ENCODE measurements around the gene TMIE. TPM values are rescaled to one million over a fixed set of nuclear protein-coding genes. Genes with fewer than 3 reads are reported as not detected.

The TMIE gene
- total RNA-seq, 2 donors from 2014 or later: 1.4 TPM

DNA sequence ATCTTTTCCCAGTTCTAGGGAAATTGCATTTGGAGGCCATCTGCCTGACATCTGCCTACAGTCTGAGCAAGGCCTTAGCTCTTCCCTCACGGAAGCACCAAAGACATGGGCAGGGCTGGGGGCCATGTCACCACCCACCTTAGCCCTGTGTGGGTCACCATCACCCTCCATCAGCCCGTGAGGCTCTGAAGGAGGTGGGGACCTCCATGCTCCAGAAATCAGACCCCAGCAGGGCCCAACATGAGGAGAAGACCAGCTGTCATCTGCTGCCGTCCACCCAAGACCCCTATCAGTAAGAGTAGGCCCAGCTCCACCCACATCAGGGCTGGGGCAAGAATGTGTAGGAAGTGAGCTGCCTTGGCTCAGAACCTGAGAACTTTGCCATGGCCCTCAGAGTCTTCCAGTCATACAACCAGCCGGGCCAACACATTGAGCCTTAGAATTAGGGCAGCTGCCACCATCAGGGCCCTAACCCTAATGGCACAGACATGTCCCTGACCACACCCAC, 1.9 kb downstream of the TMIE start:
- DNase-seq (ENCODE audit: low spot score): no peak
- intact Hi-C loops (cut with DNase I): loop anchor here in 1 of 2 donors (10.0 kb wide), 2 partner anchors 162 to 622 kb away; partner anchors contain the start of gene MYL3

DNA sequence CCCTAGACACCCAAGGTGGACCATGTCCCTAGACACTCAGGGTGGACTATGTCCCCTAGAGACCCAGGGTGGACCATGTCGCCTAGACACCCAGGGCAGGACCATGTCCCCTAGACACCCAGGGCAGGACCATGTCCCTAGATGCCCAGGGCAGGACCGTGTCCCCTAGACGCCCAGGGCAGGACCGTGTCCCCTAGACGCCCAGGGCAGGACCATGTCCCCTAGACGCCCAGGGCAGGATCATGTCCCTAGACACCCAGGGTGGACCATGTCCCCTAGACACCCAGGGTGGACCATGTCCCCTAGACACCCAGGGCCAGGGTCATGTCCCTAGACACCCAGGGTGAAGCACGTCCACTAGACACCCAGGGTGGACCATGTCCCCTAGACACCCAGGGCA, 3.2 kb downstream of the TMIE start:
- peak; percentile 38 for DNase-seq (ENCODE audit: low spot score)

DNA sequence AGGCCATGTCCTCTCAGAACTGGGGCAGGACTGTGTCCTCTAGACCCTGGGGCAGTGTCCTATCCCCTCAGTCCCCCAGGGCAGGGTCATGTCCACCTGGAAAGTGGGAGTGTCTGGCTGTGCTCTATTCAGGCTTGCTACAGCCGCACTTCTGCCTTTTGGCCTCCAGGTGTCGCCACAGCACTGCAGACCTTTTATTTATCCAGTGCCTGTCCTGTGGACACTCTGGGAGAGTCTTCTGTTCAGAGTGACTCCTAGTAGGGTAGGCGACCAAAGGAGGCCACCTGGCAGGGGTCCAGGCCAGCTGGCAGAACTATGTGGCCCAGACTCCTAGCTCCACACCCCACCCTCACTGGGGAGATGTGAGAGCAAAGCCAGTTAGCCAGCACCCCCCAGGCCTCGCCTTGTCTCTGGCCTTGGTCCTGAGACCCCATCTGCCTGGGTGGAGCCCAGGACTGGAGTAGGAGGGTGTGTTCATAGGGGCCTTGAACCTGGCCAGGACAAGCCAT, 3.9 kb downstream of the TMIE start:
- peak; percentile 90 for DNase-seq (ENCODE audit: low spot score)

More for the DNA sequence above, 3.2 kb downstream of the TMIE start:
- intact Hi-C loops (cut with DNase I): loop anchor here in 1 of 2 donors (10.0 kb wide), 2 partner anchors 160 to 620 kb away; partner anchors contain the start of gene MYL3

DNA sequence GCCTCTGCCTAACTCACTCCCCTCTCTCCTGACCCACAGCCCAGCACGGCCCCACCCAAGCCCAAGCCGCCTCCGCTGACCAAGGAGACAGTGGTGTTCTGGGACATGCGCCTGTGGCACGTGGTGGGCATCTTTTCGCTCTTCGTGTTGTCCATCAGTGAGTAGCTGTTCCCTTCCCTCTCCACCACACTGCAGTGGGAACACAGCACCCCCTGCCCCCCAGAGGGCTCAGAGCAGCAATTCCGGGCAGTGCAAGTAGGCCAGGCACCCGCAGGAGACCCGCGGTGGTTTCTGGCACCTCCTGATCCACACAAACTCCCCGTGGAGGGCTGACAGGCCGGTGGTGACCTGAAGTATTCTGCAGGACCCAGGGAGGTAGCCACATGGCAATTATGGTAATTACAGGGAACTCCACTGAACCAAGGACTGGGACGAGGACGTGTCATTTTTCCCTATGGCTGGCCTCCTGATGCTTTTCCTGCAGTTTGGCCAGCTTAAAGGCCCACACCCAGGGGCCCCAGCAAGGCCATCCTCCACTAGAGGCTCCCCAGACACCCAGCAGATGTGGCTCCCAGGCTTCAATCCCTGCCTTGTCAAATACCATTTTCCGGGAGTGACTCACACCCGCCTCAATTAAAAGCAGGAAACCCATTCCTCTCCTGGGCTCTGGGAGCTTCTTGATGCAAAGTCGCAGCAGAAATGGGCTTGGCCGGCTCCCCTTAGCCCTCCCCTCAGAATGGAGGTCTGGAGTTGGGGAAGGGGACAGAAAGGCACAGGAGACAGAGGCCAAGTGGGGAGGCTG, 4.8 kb downstream of the TMIE start:
- peak; percentile 67 for DNase-seq (ENCODE audit: low spot score)

More for the DNA sequence above, 3.9 kb downstream of the TMIE start:
- intact Hi-C loops (cut with DNase I): loop anchor here (5.0 to 10.0 kb wide), 4 partner anchors 160 to 620 kb away; partner anchors contain the start of gene MYL3 (in 1 of the 2)

DNA sequence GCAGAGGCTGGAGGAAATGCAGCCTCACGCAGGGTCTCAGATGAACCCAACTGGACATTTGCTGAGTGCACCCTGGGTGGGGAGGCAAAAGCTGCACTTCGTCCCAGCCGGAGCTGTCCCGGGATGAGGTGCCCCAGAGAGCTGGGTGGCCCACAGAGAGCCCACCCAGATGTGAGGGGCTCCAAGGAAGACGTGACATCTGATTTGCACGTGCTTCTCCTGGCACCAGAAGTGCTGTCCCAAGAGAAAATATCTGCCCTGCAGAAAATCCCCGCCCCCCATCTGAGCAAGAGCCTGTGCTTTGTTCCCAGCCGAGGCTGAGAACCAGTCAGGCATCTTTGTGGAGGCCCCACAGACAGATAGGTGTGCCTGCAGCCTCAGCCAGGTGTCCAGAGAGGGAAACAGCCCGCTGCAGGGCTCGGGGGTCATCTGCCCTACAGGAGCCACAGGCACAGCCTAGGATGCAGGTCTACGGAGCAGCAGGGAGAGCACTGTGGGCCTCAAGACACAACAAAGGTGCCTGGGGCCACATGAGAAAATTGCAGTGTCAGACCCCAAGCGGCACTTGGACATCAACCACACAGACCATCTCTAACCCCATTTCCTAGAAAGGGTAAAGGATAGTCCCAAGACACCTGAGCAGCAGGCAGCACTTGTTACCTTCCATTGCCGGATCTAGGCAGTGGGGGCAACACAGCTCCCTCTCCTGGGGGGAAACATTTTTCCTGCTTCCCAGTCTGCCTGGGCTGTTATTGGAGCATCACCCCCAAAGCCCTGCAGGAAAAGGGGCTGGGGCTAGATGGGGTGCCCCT, 5.8 kb downstream of the TMIE start:
- intact Hi-C loops (cut with DNase I): loop anchor here (5.0 to 10.0 kb wide), 4 partner anchors 158 to 618 kb away; partner anchors contain the start of gene MYL3 (in 1 of the 2)
- peak; percentile 69 for DNase-seq (ENCODE audit: low spot score)

More for the DNA sequence above, 4.8 kb downstream of the TMIE start:
- intact Hi-C loops (cut with DNase I): loop anchor here (5.0 to 10.0 kb wide), 4 partner anchors 159 to 619 kb away; partner anchors contain the start of gene MYL3 (in 1 of the 2)

DNA sequence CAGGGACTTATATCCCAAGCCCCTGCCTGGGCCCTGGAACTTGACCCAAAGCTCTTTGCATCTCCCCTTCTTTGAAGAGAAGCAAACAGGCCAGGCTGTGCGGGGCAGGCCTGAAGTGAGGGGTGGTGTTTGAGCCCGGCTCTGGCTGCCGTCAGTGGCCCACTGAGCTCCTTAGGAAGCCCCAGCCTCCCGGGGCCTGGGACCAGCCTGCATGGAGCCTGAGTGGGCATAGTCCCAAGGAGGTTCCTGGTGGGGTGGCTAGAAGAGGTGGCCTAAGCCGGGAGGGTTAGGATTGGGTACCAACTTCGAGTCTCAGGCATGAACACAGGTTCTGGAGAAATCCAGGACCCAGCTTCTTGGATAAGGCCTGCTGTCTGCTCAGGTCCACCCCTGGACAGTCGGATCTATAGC, 6.4 kb downstream of the TMIE start:
- intact Hi-C loops (cut with DNase I): loop anchor here (5.0 to 10.0 kb wide), 4 partner anchors 157 to 617 kb away; partner anchors contain the start of gene MYL3 (in 1 of the 2)
- DNase-seq (ENCODE audit: low spot score): peak; percentile 53

DNA sequence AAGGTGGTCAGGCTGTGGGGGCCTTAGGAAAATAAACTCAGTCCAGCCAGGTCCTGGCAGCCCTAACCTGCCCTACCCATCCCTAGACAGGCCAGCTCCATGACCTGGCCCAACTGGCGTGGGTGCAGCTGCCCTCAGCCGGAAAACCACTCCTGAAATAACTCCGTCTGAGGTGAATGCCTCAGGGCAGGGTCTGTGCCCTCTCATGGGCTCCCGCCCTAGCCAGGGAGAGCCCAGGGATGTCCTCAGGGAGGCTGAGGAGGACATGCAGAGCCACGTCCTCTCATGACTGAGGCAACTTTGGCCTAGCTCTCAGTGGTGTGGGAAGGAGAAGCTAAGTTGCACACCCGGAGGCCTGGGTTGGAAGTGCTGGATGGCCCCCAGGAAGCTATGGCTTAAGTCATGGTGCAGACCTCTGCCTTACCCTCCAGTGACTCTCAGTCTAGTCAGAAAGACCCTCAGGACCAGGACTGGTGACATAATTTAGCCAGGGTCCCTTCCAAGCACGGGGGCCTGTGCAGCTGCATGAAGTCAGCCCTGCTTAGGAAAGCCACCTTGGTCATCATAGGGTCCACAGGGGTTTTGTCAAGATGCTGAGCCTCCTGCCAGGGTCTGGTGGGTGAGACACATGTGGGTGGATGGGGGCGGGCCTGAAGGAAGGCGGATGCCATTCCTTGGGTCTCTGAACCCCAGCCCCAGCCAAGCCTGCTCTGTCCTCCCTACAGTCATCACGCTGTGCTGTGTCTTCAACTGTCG, 7.4 kb downstream of the TMIE start:
- peak; percentile 78 for DNase-seq (ENCODE audit: low spot score)
- intact Hi-C loops (cut with DNase I): loop anchor here (5.0 to 10.0 kb wide), 4 partner anchors 156 to 616 kb away; partner anchors contain the start of gene MYL3 (in 1 of the 2)

DNA sequence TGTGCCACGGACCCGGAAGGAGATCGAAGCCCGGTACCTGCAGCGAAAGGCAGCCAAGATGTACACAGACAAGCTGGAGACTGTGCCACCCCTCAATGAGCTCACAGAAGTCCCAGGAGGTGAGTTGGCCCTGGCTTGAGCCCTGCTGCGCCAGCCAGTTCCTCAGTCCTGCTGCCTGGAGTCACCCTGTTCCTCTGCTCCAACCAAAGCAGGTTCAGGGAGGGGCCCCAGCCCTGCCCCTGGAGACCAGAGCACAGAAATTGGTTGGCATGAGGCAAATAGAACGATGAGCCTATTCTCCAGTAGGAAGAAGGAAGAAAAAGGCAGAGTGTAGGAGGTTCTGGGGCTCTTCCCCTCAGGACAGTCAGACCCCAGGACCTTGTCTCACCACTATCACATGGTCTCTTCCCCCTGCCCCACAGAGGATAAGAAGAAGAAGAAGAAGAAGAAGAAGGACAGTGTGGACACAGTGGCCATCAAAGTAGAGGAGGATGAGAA, 8.0 kb downstream of the TMIE start:
- intact Hi-C loops (cut with DNase I): loop anchor here (5.0 to 10.0 kb wide), 4 partner anchors 156 to 616 kb away; partner anchors contain the start of gene MYL3 (in 1 of the 2)
- no peak for DNase-seq (ENCODE audit: low spot score)

DNA sequence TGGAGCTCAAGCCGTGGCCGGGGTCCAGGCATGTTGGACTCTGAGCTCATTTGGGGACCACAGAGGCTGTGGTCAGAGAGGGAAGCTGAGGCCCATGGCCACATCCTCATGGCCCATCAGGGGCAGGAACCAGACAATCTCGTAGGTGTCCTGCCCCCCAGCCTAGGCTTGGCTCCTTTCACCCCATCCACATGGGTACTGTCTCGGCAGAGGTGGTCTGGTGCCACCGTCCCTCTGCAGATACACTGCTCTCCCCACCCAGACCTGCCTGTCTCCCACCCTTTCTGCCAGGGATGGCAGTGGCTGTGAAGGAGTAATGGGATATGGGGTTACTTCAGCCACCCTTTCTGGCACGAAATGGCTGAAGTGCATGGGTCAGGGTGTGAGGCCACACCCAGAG, 8.5 kb downstream of the TMIE start:
- DNase-seq (ENCODE audit: low spot score): peak; percentile 51
- intact Hi-C loops (cut with DNase I): loop anchor here (5.0 to 10.0 kb wide), 6 partner anchors 155 to 1088 kb away; partner anchors contain the start of gene MYL3 (in 1 of the 2)

DNA sequence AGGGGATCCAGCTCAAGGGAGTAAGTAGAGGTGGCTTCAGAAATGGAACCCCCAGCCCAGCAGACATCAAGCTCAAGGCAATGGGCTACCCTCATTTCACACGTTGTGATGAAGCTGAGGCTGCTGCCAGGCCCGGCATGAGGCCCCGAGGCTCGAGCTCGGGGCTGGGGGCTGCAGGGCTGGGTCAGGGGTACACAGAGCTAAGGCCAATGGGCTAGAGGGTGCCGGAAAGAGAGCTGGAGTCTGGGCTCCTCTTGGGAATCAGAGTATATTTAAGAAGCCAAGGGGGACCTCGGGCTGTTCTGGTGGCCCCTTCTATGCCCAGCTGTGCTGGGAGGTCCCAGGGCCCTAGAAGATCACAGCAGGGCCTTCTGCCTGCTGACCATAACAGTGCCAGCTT, 9.0 kb downstream of the TMIE start:
- DNase-seq (ENCODE audit: low spot score): peak; percentile 65
- intact Hi-C loops (cut with DNase I): loop anchor here (5.0 to 10.0 kb wide), 2 partner anchors 285 to 1087 kb away; no protein-coding TSS in a partner anchor

DNA sequence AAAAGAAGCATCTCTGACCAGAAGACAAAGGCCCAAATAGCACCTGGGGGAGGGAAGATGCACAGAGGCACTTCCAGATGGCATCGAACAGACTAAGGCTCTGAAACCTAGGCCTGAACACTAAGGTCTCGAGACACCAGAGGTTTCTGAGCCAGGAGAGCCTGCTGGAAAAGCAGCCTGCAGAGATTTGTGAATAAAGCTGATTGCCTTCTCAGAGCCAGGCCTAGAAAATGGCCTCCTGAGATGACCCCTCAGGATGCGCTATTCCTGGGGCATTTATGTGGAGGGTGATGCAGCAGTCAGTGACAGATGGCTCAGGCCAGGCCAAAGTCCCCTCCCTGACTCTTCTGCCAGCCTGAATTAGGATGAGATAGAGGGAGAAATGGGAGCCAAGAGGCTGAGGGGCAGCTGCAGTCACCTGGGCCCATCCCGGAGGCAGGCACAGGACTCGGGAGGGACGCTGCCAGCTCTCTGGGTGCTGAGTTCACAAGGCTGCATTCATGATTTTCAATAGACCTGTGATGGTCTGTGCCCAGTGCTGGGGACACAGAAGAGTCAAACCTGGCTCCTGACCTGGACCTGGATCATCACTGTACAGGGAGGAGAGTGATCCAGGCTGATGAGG, 9.6 kb downstream of the TMIE start:
- DNase-seq (ENCODE audit: low spot score): peak; percentile 28
- intact Hi-C loops (cut with DNase I): loop anchor here (5.0 to 10.0 kb wide), 2 partner anchors 284 to 1087 kb away; no protein-coding TSS in a partner anchor

DNA sequence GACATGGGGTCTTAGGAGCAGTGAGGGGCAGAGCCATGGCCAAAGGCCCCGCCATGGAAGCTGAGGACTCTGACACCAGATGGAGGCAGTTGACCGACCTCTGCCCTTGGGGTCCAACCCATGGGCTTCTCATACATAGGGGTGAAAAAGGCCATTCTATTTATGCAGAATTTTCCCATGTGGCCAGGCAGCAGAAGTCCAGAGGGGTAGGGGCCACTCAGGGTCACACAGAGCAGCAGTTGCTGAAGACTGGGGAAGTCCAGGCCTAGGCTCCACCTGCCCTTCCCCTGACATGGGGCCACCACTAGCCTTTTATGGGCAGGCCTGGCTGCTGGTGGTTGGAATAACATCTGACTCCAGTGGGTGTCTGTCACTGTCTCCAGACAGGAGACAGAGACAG, 10.1 kb downstream of the TMIE start:
- DNase-seq (ENCODE audit: low spot score): peak; percentile 64
- intact Hi-C loops (cut with DNase I): loop anchor here (5.0 to 10.0 kb wide), 2 partner anchors 283 to 1086 kb away; no protein-coding TSS in a partner anchor

DNA sequence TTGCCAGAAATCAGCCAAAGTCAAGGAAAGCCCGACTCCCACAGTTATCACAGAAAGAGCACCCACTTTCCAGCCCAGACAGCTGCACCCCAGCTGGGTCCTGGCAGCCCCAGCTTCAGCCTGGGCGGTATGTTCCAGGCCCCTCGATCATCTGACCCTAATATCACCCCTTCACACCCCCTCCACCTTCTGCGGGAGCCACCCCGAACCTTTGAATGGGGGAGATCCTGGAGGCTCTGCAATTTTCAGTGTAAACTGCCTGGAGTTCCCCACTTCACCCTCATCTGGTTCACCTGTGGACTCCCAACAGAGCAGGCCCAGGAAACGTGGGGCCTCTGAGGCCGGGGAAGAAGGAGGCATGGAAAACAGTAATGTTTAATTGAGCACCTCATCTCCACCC, 10.6 kb downstream of the TMIE start:
- intact Hi-C loops (cut with DNase I): loop anchor here (5.0 to 10.0 kb wide), 2 partner anchors 283 to 1086 kb away; no protein-coding TSS in a partner anchor

DNA sequence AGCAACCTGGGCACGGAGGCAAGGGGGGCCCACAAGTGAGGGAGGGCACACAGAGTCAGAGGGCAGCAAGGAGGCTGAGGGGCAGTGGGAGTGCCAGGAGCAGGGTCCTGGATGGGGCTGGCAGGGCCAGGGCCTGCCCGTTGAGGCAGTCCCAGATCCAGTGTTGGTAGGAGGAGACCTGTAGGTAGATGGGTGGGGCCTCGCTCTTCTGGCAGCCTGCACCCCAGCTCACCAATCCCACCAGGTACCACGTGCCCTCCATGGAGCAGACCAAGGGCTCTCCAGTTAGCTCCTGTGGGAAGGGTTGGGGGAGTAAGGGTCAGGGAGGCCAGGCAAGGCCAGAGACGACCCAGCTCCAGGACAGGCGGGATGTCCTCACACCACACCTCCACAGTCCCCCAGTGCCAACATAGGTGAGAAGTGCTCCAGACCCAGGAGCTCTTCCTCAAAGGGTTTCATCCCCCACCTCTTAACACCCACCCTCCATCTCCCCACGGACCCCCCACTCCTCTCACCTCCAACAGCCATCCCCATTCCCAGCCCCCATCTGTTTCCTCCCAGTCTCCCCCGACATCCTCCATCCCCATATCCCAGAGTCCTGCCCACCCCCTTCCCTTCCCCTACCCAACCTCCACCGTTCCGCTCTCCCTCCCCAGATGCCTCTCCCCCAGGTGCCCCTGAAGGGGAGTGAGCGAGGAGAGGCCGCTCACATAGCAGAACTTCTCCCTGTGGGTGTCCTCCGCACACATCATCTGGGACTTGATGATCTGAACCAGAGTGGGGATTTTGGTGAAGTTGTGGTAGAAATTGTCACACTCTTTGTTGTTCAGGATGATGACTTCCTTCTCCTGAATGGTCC, 11.2 kb downstream of the TMIE start:
- intact Hi-C loops (cut with DNase I): loop anchor here (5.0 to 10.0 kb wide), 2 partner anchors 282 to 1085 kb away; no protein-coding TSS in a partner anchor

More for the DNA sequence above, 10.6 kb downstream of the TMIE start:
- DNase-seq (ENCODE audit: low spot score): peak; percentile 37

DNA sequence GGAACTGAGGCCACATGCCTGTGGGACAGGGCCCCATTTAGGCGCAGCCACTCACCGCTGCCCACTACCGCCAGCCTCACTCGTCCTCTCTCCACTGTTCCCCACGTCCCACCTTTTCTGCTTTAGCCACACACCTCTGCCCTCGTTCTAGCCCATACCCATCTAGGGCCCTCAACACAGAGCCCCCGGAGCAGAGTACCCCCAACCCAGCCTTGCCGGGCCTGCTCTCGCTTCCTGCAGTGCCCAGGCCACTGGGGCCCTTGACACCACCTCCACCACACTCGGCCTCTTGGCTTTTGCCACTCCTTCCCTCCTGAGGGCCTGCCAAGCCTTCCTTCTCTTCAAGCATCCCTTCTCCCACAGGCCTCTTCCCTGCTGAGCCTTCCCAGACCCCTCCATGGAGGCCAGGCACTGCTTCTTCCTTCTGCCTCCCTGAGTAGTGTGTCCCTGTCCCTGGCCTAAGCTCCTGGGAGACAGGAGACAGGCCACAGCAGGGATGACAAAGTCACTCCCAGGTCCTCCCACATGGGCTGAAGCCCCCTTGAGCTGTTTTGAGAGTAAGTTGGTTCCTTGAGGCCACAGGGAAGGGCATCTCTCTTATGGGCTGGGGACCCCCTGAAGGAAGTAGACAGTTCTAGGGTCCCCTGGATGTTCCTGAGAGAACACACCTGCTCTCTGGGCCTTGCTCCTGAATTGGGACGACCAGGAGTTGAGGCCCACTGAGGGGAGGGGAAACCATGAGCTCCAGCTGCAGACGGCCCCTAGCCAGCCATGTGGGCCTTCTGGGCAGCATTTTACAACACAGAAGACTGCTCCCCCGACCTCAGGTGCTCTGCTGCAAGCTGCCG, 12.1 kb downstream of the TMIE start:
- peak; percentile 71 for DNase-seq (ENCODE audit: low spot score)
- intact Hi-C loops (cut with DNase I): loop anchor here (5.0 to 10.0 kb wide), 2 partner anchors 282 to 1084 kb away; no protein-coding TSS in a partner anchor

More for the DNA sequence above, 11.2 kb downstream of the TMIE start:
- DNase-seq (ENCODE audit: low spot score): peak; percentile 67

Data from posterior vena cava (tissue), 2 donors.